ENCODE results near the gene PCGF3. TPM values are rescaled to one million over a fixed set of nuclear protein-coding genes. Genes with fewer than 3 reads are reported as not detected.

PCGF3 gene
- total RNA-seq, 4 donors from 2014 or later: 40.0 to 57.6 (median 46.9) TPM

DNA sequence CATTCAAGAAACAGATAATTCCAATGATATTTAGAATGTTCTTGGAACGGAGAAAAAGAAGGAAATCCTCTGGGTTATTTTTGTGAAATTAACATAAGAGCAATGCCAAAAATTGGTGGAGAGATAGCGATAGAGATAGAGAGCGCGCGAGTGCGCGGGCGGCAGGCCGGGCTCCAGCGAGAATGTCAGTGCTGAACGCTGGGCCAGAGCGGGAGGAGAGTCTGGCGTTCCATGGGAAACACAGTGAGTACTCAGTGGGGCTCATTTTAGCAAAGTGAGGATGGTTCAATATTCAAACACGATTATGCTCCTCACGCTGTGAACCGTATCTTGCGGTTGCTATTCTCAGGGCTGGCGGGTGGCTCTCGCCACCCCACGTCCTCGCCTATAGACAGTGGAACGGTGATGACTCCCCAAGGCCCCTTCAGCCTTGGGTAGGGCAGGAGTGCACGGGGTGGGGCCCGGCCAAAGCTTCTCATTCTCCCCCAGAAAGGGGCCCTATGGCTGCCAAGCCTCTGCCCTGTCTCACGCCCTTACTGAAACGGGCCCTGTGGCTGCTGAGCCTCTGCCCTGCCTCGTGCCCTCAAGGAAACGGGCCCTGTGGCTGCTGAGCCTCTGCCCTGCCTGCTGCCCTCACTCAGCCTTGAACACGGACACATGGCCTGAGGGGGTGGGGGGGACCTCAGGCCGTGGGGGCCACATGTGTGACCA lies 103.4 kb downstream of the PCGF3 start:
- WGBS, 2 donors: 70 to 80% methylated on average over 20 to 21 of the region's 30 CpGs
- peaks cover 0 to 3% (median 0%) of the 10 kb centered on the region in 3 donors for H3K9me3 ChIP-seq
- TF ChIP-seq POLR2A (IDR thresholded peaks at IDR 0.05): no peak
- TF ChIP-seq, protein P1, sequence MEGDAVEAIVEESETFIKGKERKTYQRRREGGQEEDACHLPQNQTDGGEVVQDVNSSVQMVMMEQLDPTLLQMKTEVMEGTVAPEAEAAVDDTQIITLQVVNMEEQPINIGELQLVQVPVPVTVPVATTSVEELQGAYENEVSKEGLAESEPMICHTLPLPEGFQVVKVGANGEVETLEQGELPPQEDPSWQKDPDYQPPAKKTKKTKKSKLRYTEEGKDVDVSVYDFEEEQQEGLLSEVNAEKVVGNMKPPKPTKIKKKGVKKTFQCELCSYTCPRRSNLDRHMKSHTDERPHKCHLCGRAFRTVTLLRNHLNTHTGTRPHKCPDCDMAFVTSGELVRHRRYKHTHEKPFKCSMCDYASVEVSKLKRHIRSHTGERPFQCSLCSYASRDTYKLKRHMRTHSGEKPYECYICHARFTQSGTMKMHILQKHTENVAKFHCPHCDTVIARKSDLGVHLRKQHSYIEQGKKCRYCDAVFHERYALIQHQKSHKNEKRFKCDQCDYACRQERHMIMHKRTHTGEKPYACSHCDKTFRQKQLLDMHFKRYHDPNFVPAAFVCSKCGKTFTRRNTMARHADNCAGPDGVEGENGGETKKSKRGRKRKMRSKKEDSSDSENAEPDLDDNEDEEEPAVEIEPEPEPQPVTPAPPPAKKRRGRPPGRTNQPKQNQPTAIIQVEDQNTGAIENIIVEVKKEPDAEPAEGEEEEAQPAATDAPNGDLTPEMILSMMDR (IDR thresholded peaks at IDR 0.05): no peak
- H3K4me1 ChIP-seq: peaks cover 0 to 9% (median 0%) of the 10 kb centered on the region in 3 donors
- no peak overlapping the region for H3K4me3 ChIP-seq
- peaks cover 0 to 44% (median 0%) of the 10 kb centered on the region in 4 donors for H3K27me3 ChIP-seq
- no peaks in the 10 kb centered on the region for H3K36me3 ChIP-seq
- intact Hi-C loops (cut with DNase I): no loop called here
- DNase-seq: no peak
- no peak overlapping the region for H3K27ac ChIP-seq

DNA sequence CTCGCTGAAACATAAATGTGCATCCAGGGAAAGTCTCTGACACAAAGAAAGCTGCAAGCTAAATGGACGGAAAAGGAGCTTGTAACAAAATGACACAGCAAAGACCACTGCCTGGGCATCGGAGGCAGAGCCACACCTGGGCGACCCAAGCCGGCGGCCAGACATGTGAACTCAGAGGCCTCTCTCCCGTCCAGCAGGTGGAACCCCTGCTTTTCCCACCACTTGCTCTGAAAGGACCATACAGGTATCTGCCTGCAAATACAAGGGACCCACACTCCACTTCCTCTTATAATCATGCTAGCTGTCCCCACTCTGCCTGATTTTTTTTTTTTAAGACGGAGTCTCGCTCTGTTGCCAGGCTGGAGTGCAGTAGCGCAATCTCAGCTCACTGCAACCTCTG lies 108.3 kb downstream of the PCGF3 start:
- 47 to 50% methylated on average over 8 of the region's 10 CpGs for WGBS, 2 donors
- peaks cover 0 to 82% (median 0%) of the 10 kb centered on the region in 4 donors for H3K27me3 ChIP-seq
- no peaks in the 10 kb centered on the region for H3K36me3 ChIP-seq
- no peak overlapping the region for H3K4me3 ChIP-seq
- no peaks in the 10 kb centered on the region for H3K9me3 ChIP-seq
- no peak overlapping the region for H3K27ac ChIP-seq
- intact Hi-C loops (cut with DNase I): no loop called here
- no peak for DNase-seq
- TF ChIP-seq POLR2A (IDR thresholded peaks at IDR 0.05): no peak
- TF ChIP-seq, protein P1 (IDR thresholded peaks at IDR 0.05): no peak
- peaks cover 0 to 4% (median 0%) of the 10 kb centered on the region in 3 donors for H3K4me1 ChIP-seq

DNA sequence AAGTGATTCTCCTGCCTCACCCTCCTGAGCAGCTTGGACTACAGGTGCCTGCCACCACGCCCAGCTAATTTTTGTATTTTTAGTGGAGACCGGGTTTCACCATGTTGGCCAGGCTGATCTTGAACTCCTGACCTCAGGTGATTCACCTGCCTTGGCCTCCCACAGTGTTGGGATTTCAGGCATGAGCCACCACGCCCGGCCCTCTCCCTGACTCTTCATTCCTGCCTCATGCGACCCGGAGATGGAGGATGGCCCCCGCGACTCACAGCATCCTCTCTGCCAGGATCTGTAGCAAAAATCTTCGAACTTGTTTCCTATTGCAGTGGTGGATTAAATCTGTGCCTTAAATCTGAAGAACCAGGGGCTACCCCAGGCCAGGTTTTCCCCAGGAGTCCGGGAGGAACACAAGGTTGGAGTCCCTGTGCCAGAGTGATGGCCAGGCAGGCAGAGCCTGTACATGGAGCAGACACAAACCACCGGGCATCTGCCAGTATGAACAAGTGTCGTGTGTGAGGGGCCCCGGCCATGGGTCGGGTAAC lies 108.7 kb downstream of the PCGF3 start:
- intact Hi-C loops (cut with DNase I): no loop called here
- H3K9me3 ChIP-seq: no peaks in the 10 kb centered on the region
- no peaks in the 10 kb centered on the region for H3K36me3 ChIP-seq
- H3K27me3 ChIP-seq: peaks cover 0 to 87% (median 0%) of the 10 kb centered on the region in 4 donors
- WGBS, 2 donors: 38 to 74% methylated on average over 6 to 11 of the region's 14 CpGs
- no peak overlapping the region for H3K4me3 ChIP-seq
- TF ChIP-seq POLR2A (IDR thresholded peaks at IDR 0.05): no peak
- TF ChIP-seq, protein P1 (IDR thresholded peaks at IDR 0.05): no peak
- no peak for DNase-seq
- H3K27ac ChIP-seq: no peak overlapping the region
- peaks cover 0 to 4% (median 0%) of the 10 kb centered on the region in 3 donors for H3K4me1 ChIP-seq

DNA sequence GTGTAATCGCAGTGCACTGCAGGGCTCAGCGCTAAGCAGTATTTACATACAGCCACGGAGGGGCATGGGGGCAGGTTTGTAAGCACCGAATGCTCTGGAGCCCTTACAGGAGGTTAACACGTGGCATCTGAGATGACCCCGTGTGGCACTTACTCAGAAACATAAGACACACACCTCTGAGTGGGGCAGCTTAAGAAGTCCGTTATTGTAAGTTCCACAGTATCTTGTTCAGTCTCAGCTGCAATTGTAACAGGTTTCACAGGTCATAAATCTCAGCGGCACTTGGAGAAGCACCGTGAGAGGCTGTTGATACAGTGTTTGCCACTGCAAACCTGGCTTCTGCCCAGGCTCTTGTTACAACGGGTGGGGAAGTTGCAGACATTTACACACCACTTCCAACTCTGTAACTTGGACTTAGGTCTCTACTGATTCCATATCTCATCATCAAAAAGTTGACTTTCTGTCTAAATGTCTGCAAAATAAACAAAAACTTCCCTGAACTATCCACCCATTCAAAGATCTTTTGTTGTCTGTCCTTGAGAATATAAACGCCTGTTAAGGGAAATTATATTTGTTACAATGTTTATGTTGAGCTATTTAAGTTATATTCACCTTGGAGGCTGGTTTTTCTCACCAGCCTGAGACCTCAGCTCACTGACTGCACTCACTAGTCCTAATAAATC lies 110.0 kb downstream of the PCGF3 start:
- Histone ChIP-seq H3K9me3 (peaks cover 0 to 4% (median 0%) of the 10 kb centered on the region in 3 donors), H3K4me3 (no peak overlapping the region), H3K36me3 (no peaks in the 10 kb centered on the region), H3K27me3 (peaks cover 0 to 97% (median 0%) of the 10 kb centered on the region in 4 donors), H3K4me1 (peaks cover 0 to 4% (median 0%) of the 10 kb centered on the region in 3 donors), H3K27ac (no peak overlapping the region)
- TF ChIP-seq, protein P1 (IDR thresholded peaks at IDR 0.05): no peak
- TF ChIP-seq POLR2A (IDR thresholded peaks at IDR 0.05): no peak
- intact Hi-C loops (cut with DNase I): no loop called here
- DNase-seq: no peak
- WGBS, 2 donors: 21 to 29% methylated on average over 11 of the region's 11 CpGs
